Activated naive CD4-positive, alpha-beta T cell treated with anti-CD3 and anti-CD28 coated beads, Interleukin-2, amount 50 U/mL, for 24 hours (primary cell): ENCODE data around the gene INSM2.

ENCODE experiments used
- H3K27ac Mint-ChIP-seq: one replicate; pipeline ENCODE4 v1.8.0; 2021; ENCODE audit warnings: mild to moderate bottlenecking, mixed read lengths
- H3K27me3 Mint-ChIP-seq: one replicate; pipeline ENCODE4 v1.8.0; 2021; ENCODE audit warnings: mixed read lengths
- H3K36me3 Mint-ChIP-seq: one replicate; pipeline ENCODE4 v1.8.0; 2021; ENCODE audit warnings: mixed read lengths
- H3K4me1 Mint-ChIP-seq: one replicate; pipeline ENCODE4 v1.8.0; 2021; ENCODE audit warnings: mixed read lengths
- H3K4me3 Mint-ChIP-seq: one replicate; pipeline ENCODE4 v1.8.0; 2021; ENCODE audit warnings: mild to moderate bottlenecking, mixed read lengths
- H3K9me3 Mint-ChIP-seq: one replicate; pipeline ENCODE4 v1.8.0; 2021; ENCODE audit warnings: mixed read lengths

INSM2 gene

GRCh38 chr14:35576260-35576659 is 42.3 kb downstream of the INSM2 start:
- no peak overlapping the region for H3K4me3 Mint-ChIP-seq
- no peaks in the 10 kb centered on the region for H3K9me3 Mint-ChIP-seq
- H3K4me1 Mint-ChIP-seq = peaks cover 3% of the 10 kb centered on the region
- no peak overlapping the region for H3K27ac Mint-ChIP-seq
- no peaks in the 10 kb centered on the region for H3K27me3 Mint-ChIP-seq
- H3K36me3 Mint-ChIP-seq = peaks cover 11% of the 10 kb centered on the region

DNA sequence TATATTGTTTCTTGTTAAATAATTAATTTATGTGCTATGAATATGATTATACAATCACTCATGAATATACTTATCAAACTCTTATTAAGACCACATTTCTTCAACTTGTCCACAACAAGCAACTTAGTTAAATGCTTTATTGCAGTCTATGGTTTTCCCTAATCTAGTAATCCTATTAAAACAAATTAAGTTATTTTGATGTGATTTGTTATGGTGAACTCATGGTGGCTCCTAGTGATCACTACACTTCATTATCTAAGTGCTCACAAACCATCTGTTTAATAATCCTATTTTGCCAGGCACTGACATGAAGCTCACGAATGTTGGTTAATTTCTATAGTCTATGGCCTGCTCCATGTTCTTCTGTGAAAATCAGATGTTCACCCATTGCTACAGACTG is 42.9 kb downstream of the INSM2 start:
- peaks cover 11% of the 10 kb centered on the region for H3K36me3 Mint-ChIP-seq
- H3K9me3 Mint-ChIP-seq = no peaks in the 10 kb centered on the region
- no peak overlapping the region for H3K4me3 Mint-ChIP-seq
- no peaks in the 10 kb centered on the region for H3K27me3 Mint-ChIP-seq
- peaks cover 3% of the 10 kb centered on the region for H3K4me1 Mint-ChIP-seq
- H3K27ac Mint-ChIP-seq = no peak overlapping the region

DNA sequence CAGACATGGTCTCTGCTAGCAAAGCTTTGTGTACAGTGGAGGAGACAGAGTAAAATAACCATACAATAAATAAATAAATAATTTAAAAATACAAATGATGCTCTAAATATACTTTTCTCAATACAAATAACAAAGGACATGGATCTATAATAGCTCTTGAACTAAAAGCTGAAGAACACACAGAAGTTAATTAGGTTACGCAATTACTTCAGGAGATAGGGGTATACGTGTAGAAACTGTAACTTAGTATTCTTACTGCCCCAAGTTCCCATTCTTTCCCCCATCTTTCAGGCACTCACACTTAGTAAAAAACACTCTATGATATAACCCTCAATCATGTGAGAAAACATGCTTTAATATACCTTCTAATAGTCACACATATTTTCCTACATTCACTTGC is 44.2 kb downstream of the INSM2 start:
- Mint-ChIP-seq H3K4me3 (no peak overlapping the region), H3K9me3 (no peaks in the 10 kb centered on the region), H3K27ac (no peak overlapping the region), H3K36me3 (peaks cover 13% of the 10 kb centered on the region), H3K27me3 (no peaks in the 10 kb centered on the region), H3K4me1 (peaks cover 3% of the 10 kb centered on the region)

GRCh38 chr14:35578639-35579038 is 44.7 kb downstream of the INSM2 start:
- no peaks in the 10 kb centered on the region for H3K9me3 Mint-ChIP-seq
- peaks cover 18% of the 10 kb centered on the region for H3K36me3 Mint-ChIP-seq
- H3K4me1 Mint-ChIP-seq = peaks cover 3% of the 10 kb centered on the region
- H3K27ac Mint-ChIP-seq = no peak overlapping the region
- H3K4me3 Mint-ChIP-seq = no peak overlapping the region
- no peaks in the 10 kb centered on the region for H3K27me3 Mint-ChIP-seq
